Liver (tissue), 9 donors: Measurements from ENCODE around the gene PARP4. TPM values are rescaled to one million over a fixed set of nuclear protein-coding genes. Genes with fewer than 3 reads are reported as not detected.

Experiments used
- DNase-seq: peaks from one replicate; pipeline ENCODE4 v3.0.0-alpha.2; 2017; ENCODE audit warnings: low spot score
- H3K27ac ChIP-seq, 2 donors: one replicate each; pipeline ENCODE4 v1.7.0; 2013; ENCODE audit warnings: inconsistent platforms in 2 of 2, low read length in 2 of 2, control low read depth in 1 of 2, low read depth in 1 of 2, mild to moderate bottlenecking in 1 of 2
- H3K27me3 ChIP-seq, 4 donors: one replicate each; pipeline versions ENCODE4 v1.6.1 to v1.7.0; 2013; ENCODE audit warnings: low read length in 3 of 4, inconsistent platforms in 1 of 4, mild to moderate bottlenecking in 1 of 4, moderate library complexity in 1 of 4; ENCODE audit not compliant: control insufficient read depth in 4 of 4, insufficient read depth in 4 of 4
- H3K36me3 ChIP-seq, 4 donors: one replicate each; pipeline versions ENCODE4 v1.6.1 to v1.7.0; 2013; ENCODE audit warnings: low read length in 3 of 4, mild to moderate bottlenecking in 3 of 4, low read depth in 1 of 4, moderate library complexity in 1 of 4; ENCODE audit not compliant: control insufficient read depth in 4 of 4, insufficient read depth in 3 of 4
- H3K4me1 ChIP-seq, 4 donors: one replicate each; pipeline versions ENCODE4 v1.6.1 to v1.7.0; 2013; ENCODE audit warnings: low read length in 3 of 4, mild to moderate bottlenecking in 3 of 4, moderate library complexity in 1 of 4; ENCODE audit not compliant: control insufficient read depth in 4 of 4, insufficient read depth in 4 of 4
- H3K4me3 ChIP-seq, 3 donors: one replicate each; pipeline versions ENCODE4 v1.6.1 to v1.7.0; 2013; ENCODE audit warnings: low read length in 3 of 3, control low read depth in 1 of 3, low read depth in 1 of 3, mild to moderate bottlenecking in 1 of 3
- H3K9ac ChIP-seq, 2 donors: one replicate each; pipeline ENCODE4 v1.7.0; 2013; ENCODE audit warnings: low read length in 2 of 2, mild to moderate bottlenecking in 2 of 2, moderate library complexity in 2 of 2, control low read depth in 1 of 2, low read depth in 1 of 2
- H3K9me3 ChIP-seq, 4 donors: one replicate each; pipeline versions ENCODE4 v1.6.1 to v1.7.0; 2013; ENCODE audit warnings: low read length in 3 of 4; ENCODE audit not compliant: control insufficient read depth in 4 of 4
- EGR1 ChIP-seq, 2 donors: IDR thresholded peaks; 2 replicates each; pipeline ENCODE4 v1.6.1; 2016 to 2018; ENCODE audit warnings: antibody characterized with exemption in 2 of 2, low read depth in 2 of 2
- FOXA2 ChIP-seq: IDR thresholded peaks from 2 replicates; pipeline ENCODE4 v1.6.1; 2016; ENCODE audit warnings: antibody characterized with exemption
- GABPA ChIP-seq, 2 donors: IDR thresholded peaks in 1 of 2; conservative IDR thresholded peaks in 1 of 2; 2 replicates each; pipeline ENCODE4 v1.6.1; 2016; ENCODE audit warnings: antibody characterized with exemption in 2 of 2, mild to moderate bottlenecking in 1 of 2, moderate library complexity in 1 of 2
- HNF4A ChIP-seq, 2 donors: conservative IDR thresholded peaks; 2 replicates each; pipeline ENCODE4 v1.6.1; 2016; ENCODE audit warnings: antibody characterized with exemption in 2 of 2, mild to moderate bottlenecking in 2 of 2
- HNF4G ChIP-seq: IDR thresholded peaks from 2 replicates; pipeline ENCODE4 v1.6.1; 2016; ENCODE audit warnings: antibody characterized with exemption
- JUND ChIP-seq, 2 donors: IDR thresholded peaks; 2 replicates each; pipeline ENCODE4 v1.6.1; 2016; ENCODE audit warnings: antibody characterized with exemption in 2 of 2
- MAX ChIP-seq: IDR thresholded peaks from 2 replicates; pipeline ENCODE4 v1.6.1; 2016; ENCODE audit warnings: antibody characterized with exemption
- NR2F2 ChIP-seq: IDR thresholded peaks from 2 replicates; pipeline ENCODE4 v1.6.1; 2016; ENCODE audit warnings: antibody characterized with exemption
- RAD21 ChIP-seq, 2 donors: IDR thresholded peaks; 2 replicates each; pipeline ENCODE4 v1.6.1; 2016; ENCODE audit warnings: antibody characterized with exemption in 2 of 2, mild to moderate bottlenecking in 2 of 2
- REST ChIP-seq: IDR thresholded peaks from 2 replicates; pipeline ENCODE4 v1.6.1; 2016; ENCODE audit warnings: antibody characterized with exemption, mild to moderate bottlenecking
- RXRA ChIP-seq, 2 donors: IDR thresholded peaks; 2 replicates each; pipeline ENCODE4 v1.6.1; 2017 to 2018; ENCODE audit warnings: antibody characterized with exemption in 2 of 2, mild to moderate bottlenecking in 1 of 2
- SP1 ChIP-seq: IDR thresholded peaks from 2 replicates; pipeline ENCODE4 v1.6.1; 2018; ENCODE audit warnings: antibody characterized with exemption, mild to moderate bottlenecking
- YY1 ChIP-seq: IDR thresholded peaks from 2 replicates; pipeline ENCODE4 v1.6.1; 2016; ENCODE audit warnings: antibody characterized with exemption, mild to moderate bottlenecking
- WGBS: extraction: QIAGEN DNeasy Blood & Tissue Kit; methylation state at CpG from one replicate; pipeline ENCODE4 v1.1.7; 2013; 5-methylcytosine and 5-hydroxymethylcytosine counted together
- polyA plus RNA-seq, 2 donors: library from polyadenylated mRNA; stranded (reverse) in 1 of 2; unstranded in 1 of 2; fragments of 200-250 nt in 1 of 2; fragments of >200 nt in 1 of 2; fragmentation: Nextera tagmentation in 1 of 2; extraction: Ambion mirVana in 1 of 2; gene quantifications; one replicate each; pipeline versions ENCODE4 v1.2.1 to v1.2.3, GENCODE V29; 2013 to 2015
- total RNA-seq, 2 donors: library from RNA; depleted of rRNA; stranded (reverse); fragments of >200 nt; gene quantifications; one replicate each; pipeline ENCODE4 v1.2.3, GENCODE V29; 2014
- TF ChIP-seq, protein P1 (sequence below): IDR thresholded peaks from 2 replicates; pipeline ENCODE4 v1.6.1; 2016; ENCODE audit warnings: antibody characterized with exemption
- donor health status: healthy.
- donor health status: healthy.
- donor health status: healthy.
- donor health status: healthy.
- donor health status: healthy.

PARP4 gene
- total and polyA plus RNA-seq, 4 donors: 10.7 to 29.3 (median 17.7) TPM

DNA sequence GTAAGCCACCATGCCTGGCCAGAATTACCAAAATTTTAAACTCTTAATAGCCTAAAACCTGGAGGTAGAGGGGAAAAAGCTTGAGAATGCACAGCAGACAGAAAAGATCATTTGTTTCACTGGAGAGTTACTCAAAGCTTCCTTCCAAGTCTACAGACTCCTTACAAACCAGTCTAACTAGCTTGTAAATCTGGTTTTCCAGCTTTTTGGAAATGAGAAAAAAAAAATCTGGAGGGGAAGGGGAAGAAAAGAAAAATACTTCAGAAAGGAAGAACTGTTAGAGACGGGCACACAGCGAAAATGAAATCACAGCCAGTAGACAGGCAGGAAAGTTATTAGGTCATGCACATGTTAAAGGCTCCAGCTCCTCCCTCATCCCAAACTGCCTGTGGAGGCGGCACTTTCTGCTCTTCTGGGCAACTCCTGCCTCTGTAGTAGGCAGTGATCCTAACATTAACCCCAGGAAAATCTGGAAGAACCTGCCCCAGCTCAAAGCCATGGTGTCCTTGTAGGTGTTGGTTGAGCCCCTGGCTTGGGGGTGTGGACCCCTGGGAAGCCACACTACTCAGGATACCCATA lies 17.3 kb downstream of the PARP4 start:
- Histone ChIP-seq H3K9ac (no peak overlapping the region), H3K4me1 (no peaks in the 10 kb centered on the region), H3K4me3 (no peak overlapping the region), H3K27me3 (no peaks in the 10 kb centered on the region), H3K27ac (no peak overlapping the region), H3K36me3 (peaks cover 11 to 59% (median 56%) of the 10 kb centered on the region in 4 donors), H3K9me3 (no peaks in the 10 kb centered on the region)
- 97% methylated on average over 3 of the region's 3 CpGs for WGBS
- DNase-seq: no peak
- TF ChIP-seq HNF4A (conservative IDR thresholded peaks at IDR 0.05): no peak
- no peak for TF ChIP-seq EGR1 (IDR thresholded peaks at IDR 0.05; ENCODE audit: low read depth in 2 of 2)
- TF ChIP-seq HNF4G: no peak
- TF ChIP-seq MAX: no peak
- no peak for TF ChIP-seq YY1
- TF ChIP-seq GABPA (IDR thresholded peaks at IDR 0.05 in 1 of 2, conservative IDR thresholded peaks at IDR 0.05 in 1 of 2): no peak
- TF ChIP-seq REST: no peak
- TF ChIP-seq JUND (IDR thresholded peaks at IDR 0.05): no peak
- TF ChIP-seq RAD21 (IDR thresholded peaks at IDR 0.05): no peak
- TF ChIP-seq FOXA2: no peak
- TF ChIP-seq, protein P1, sequence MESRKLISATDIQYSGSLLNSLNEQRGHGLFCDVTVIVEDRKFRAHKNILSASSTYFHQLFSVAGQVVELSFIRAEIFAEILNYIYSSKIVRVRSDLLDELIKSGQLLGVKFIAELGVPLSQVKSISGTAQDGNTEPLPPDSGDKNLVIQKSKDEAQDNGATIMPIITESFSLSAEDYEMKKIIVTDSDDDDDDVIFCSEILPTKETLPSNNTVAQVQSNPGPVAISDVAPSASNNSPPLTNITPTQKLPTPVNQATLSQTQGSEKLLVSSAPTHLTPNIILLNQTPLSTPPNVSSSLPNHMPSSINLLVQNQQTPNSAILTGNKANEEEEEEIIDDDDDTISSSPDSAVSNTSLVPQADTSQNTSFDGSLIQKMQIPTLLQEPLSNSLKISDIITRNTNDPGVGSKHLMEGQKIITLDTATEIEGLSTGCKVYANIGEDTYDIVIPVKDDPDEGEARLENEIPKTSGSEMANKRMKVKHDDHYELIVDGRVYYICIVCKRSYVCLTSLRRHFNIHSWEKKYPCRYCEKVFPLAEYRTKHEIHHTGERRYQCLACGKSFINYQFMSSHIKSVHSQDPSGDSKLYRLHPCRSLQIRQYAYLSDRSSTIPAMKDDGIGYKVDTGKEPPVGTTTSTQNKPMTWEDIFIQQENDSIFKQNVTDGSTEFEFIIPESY: no peak
- TF ChIP-seq NR2F2: no peak
- no peak for TF ChIP-seq SP1
- no peak for TF ChIP-seq RXRA (IDR thresholded peaks at IDR 0.05)

- no peak overlapping the region for H3K9ac ChIP-seq
- no peaks in the 10 kb centered on the region for H3K4me1 ChIP-seq
- 95% methylated on average over 6 of the region's 6 CpGs for WGBS
- no peak overlapping the region for H3K27ac ChIP-seq
- H3K36me3 ChIP-seq: peaks cover 17 to 74% (median 67%) of the 10 kb centered on the region in 4 donors
- no peak for TF ChIP-seq SP1
- no peaks in the 10 kb centered on the region for H3K9me3 ChIP-seq
- DNase-seq: no peak
- H3K27me3 ChIP-seq: no peaks in the 10 kb centered on the region
- no peak overlapping the region for H3K4me3 ChIP-seq
Measured at GRCh38 chr13:24493356-24493755, 19.2 kb downstream of the PARP4 start.
